Esophagus muscularis mucosa (tissue), 4 donors: Measurements from ENCODE around the gene PARD3B.

Source experiments
- CTCF ChIP-seq, 3 experiments: fragments of 200-600 bp in 2 of 3; fragments of 450-650 bp in 1 of 3; sonication (generic) in 2 of 3; IDR thresholded peaks; one replicate each; pipeline ENCODE4 v1.5.1; 2017 to 2019; ENCODE audit warnings: antibody characterized with exemption in 3 of 3, mild to moderate bottlenecking in 2 of 3, moderate library complexity in 1 of 3
- EP300 ChIP-seq: sonication (generic); formaldehyde crosslinking; IDR thresholded peaks from one replicate; pipeline ENCODE4 v1.6.1; 2017; ENCODE audit warnings: antibody characterized with exemption
- POLR2A ChIP-seq: fragments of 450-650 bp; IDR thresholded peaks from one replicate; pipeline ENCODE4 v1.6.1; 2017; ENCODE audit warnings: antibody characterized with exemption, moderate library complexity, mild to moderate bottlenecking, low read depth
- POLR2AphosphoS5 ChIP-seq, 2 donors: sonication (generic); formaldehyde crosslinking; IDR thresholded peaks; one replicate each; pipeline ENCODE4 v1.6.1; 2017; ENCODE audit warnings: antibody characterized with exemption in 2 of 2

- TF ChIP-seq POLR2A = no peak
- TF ChIP-seq CTCF (IDR thresholded peaks at IDR 0.05) = no peak
- TF ChIP-seq POLR2AphosphoS5 (IDR thresholded peaks at IDR 0.05) = no peak
- TF ChIP-seq EP300 = no peak
Observed at GRCh38 chr2:204586444-204587180, 41.3 kb downstream of the PARD3B start.
